ENCODE measurements around the gene UGGT2.
"Not testable (repeated sequence)": the region's sequence is repeated elsewhere in the genome, so short reads cannot be mapped to it uniquely, and the experiment has no call there.

DNA sequence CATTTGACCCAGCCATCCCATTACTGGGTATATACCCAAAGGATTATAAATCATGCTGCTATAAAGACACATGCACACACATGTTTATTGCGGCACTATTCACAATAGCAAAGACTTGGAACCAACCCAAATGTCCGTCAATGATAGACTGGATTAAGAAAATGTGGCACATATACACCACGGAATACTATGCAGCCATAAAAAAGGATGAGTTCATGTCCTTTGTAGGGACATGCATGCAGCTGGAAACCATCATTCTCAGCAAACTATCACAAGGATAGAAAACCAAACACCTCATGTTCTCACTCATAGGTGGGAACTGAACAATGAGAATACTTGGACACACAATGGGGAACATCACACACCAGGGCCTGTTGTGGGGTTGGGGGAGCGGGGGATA lies 2.2 kb downstream of the UGGT2 start:
- TF ChIP-seq CTCF (IDR thresholded peaks at IDR 0.05; ENCODE audit: low read length); EZH2 (IDR thresholded peaks at IDR 0.05; ENCODE audit: borderline replicate concordance, low read length): not testable (repeated sequence)

Data from OCI-LY1 (cell line).